ENCODE results near the gene TSACC. TPM values are rescaled to one million over a fixed set of nuclear protein-coding genes. Genes with fewer than 3 reads are reported as not detected.

TSACC gene
- total and polyA plus RNA-seq, 2 donors = 0.27 to 0.71 TPM

- no peak for DNase-seq (ENCODE audit: low read depth in 6 of 9, low spot score in 9 of 9)
- Histone ChIP-seq H3K36me3 (ENCODE audit: control insufficient read depth in 2 of 2, insufficient read depth in 2 of 2, low read length in 1 of 2) (no peaks in the 10 kb centered on the region), H3K27ac (ENCODE audit: low read depth in 1 of 2, low read length in 1 of 2) (no peak overlapping the region), H3K4me3 (ENCODE audit: low read length in 2 of 2) (no peak overlapping the region), H3K9me3 (ENCODE audit: control insufficient read depth in 2 of 2, insufficient read depth in 1 of 2, low read length in 1 of 2) (no peaks in the 10 kb centered on the region), H3K4me1 (ENCODE audit: control insufficient read depth in 2 of 2, insufficient read depth in 2 of 2, low read length in 2 of 2) (no peaks in the 10 kb centered on the region), H3K27me3 (ENCODE audit: control insufficient read depth in 2 of 2, insufficient read depth in 1 of 2, low read length in 1 of 2) (peaks cover 0 to 44% of the 10 kb centered on the region in 2 donors)
- 94% methylated on average over 6 of the region's 6 CpGs for WGBS
These were observed 40.2 kb downstream of the TSACC start for GRCh38 chr1:156378557-156378956.

GRCh38 chr1:156379420-156380165, 41.3 kb downstream of the TSACC start:
- Histone ChIP-seq H3K9me3 (ENCODE audit: control insufficient read depth in 2 of 2, insufficient read depth in 1 of 2, low read length in 1 of 2) (no peaks in the 10 kb centered on the region), H3K27ac (ENCODE audit: low read depth in 1 of 2, low read length in 1 of 2) (no peak overlapping the region), H3K4me3 (ENCODE audit: low read length in 2 of 2) (no peak overlapping the region), H3K27me3 (ENCODE audit: control insufficient read depth in 2 of 2, insufficient read depth in 1 of 2, low read length in 1 of 2) (peaks cover 0 to 43% of the 10 kb centered on the region in 2 donors), H3K36me3 (ENCODE audit: control insufficient read depth in 2 of 2, insufficient read depth in 2 of 2, low read length in 1 of 2) (no peaks in the 10 kb centered on the region), H3K4me1 (ENCODE audit: control insufficient read depth in 2 of 2, insufficient read depth in 2 of 2, low read length in 2 of 2) (no peaks in the 10 kb centered on the region)
- 81% methylated on average over 3 of the region's 3 CpGs for WGBS
- DNase-seq (ENCODE audit: low read depth in 6 of 9, low spot score in 9 of 9) = no peak

- H3K9me3 ChIP-seq (ENCODE audit: control insufficient read depth in 2 of 2, insufficient read depth in 1 of 2, low read length in 1 of 2) = no peaks in the 10 kb centered on the region
- WGBS = 89% methylated on average over 7 of the region's 7 CpGs
- no peak for DNase-seq (ENCODE audit: low read depth in 6 of 9, low spot score in 9 of 9)
These were observed 44.2 kb downstream of the TSACC start for GRCh38 chr1:156382561-156382960.

GRCh38 chr1:156383023-156383422, 44.7 kb downstream of the TSACC start:
- Histone ChIP-seq H3K4me3 (ENCODE audit: low read length in 2 of 2) (no peak overlapping the region), H3K4me1 (ENCODE audit: control insufficient read depth in 2 of 2, insufficient read depth in 2 of 2, low read length in 2 of 2) (peaks cover 0 to 5% of the 10 kb centered on the region in 2 donors), H3K27ac (ENCODE audit: low read depth in 1 of 2, low read length in 1 of 2) (no peak overlapping the region), H3K9me3 (ENCODE audit: control insufficient read depth in 2 of 2, insufficient read depth in 1 of 2, low read length in 1 of 2) (no peaks in the 10 kb centered on the region), H3K36me3 (ENCODE audit: control insufficient read depth in 2 of 2, insufficient read depth in 2 of 2, low read length in 1 of 2) (no peaks in the 10 kb centered on the region), H3K27me3 (ENCODE audit: control insufficient read depth in 2 of 2, insufficient read depth in 1 of 2, low read length in 1 of 2) (peaks cover 20 to 54% of the 10 kb centered on the region in 2 donors)
- 60% methylated on average over 9 of the region's 9 CpGs for WGBS
- peak in 8 of 9 donors; percentile 6 to 69 (median 29) for DNase-seq (ENCODE audit: low read depth in 6 of 9, low spot score in 9 of 9)

More at GRCh38 chr1:156382561-156382960, 44.2 kb downstream of the TSACC start:
- Histone ChIP-seq H3K27me3 (ENCODE audit: control insufficient read depth in 2 of 2, insufficient read depth in 1 of 2, low read length in 1 of 2) (peaks cover 16 to 52% of the 10 kb centered on the region in 2 donors), H3K4me3 (ENCODE audit: low read length in 2 of 2) (no peak overlapping the region), H3K36me3 (ENCODE audit: control insufficient read depth in 2 of 2, insufficient read depth in 2 of 2, low read length in 1 of 2) (no peaks in the 10 kb centered on the region), H3K4me1 (ENCODE audit: control insufficient read depth in 2 of 2, insufficient read depth in 2 of 2, low read length in 2 of 2) (peaks cover 0 to 5% of the 10 kb centered on the region in 2 donors), H3K27ac (ENCODE audit: low read depth in 1 of 2, low read length in 1 of 2) (no peak overlapping the region)

- H3K9me3 ChIP-seq (ENCODE audit: control insufficient read depth in 2 of 2, insufficient read depth in 1 of 2, low read length in 1 of 2) = no peaks in the 10 kb centered on the region
- no peak for DNase-seq (ENCODE audit: low read depth in 6 of 9, low spot score in 9 of 9)
- H3K36me3 ChIP-seq (ENCODE audit: control insufficient read depth in 2 of 2, insufficient read depth in 2 of 2, low read length in 1 of 2) = no peaks in the 10 kb centered on the region
- H3K4me1 ChIP-seq (ENCODE audit: control insufficient read depth in 2 of 2, insufficient read depth in 2 of 2, low read length in 2 of 2) = peaks cover 0 to 5% of the 10 kb centered on the region in 2 donors
- no peak overlapping the region for H3K4me3 ChIP-seq (ENCODE audit: low read length in 2 of 2)
- WGBS = 51% methylated on average over 3 of the region's 3 CpGs
- no peak overlapping the region for H3K27ac ChIP-seq (ENCODE audit: low read depth in 1 of 2, low read length in 1 of 2)
- peaks cover 30 to 57% of the 10 kb centered on the region in 2 donors for H3K27me3 ChIP-seq (ENCODE audit: control insufficient read depth in 2 of 2, insufficient read depth in 1 of 2, low read length in 1 of 2)
These were observed 45.7 kb downstream of the TSACC start for GRCh38 chr1:156384007-156384406.

GRCh38 chr1:156384658-156385057, 46.3 kb downstream of the TSACC start:
- 99% methylated on average over 5 of the region's 5 CpGs for WGBS
- DNase-seq (ENCODE audit: low read depth in 6 of 9, low spot score in 9 of 9) = no peak
- Histone ChIP-seq H3K36me3 (ENCODE audit: control insufficient read depth in 2 of 2, insufficient read depth in 2 of 2, low read length in 1 of 2) (no peaks in the 10 kb centered on the region), H3K9me3 (ENCODE audit: control insufficient read depth in 2 of 2, insufficient read depth in 1 of 2, low read length in 1 of 2) (no peaks in the 10 kb centered on the region), H3K27me3 (ENCODE audit: control insufficient read depth in 2 of 2, insufficient read depth in 1 of 2, low read length in 1 of 2) (peaks cover 35 to 61% of the 10 kb centered on the region in 2 donors), H3K4me3 (ENCODE audit: low read length in 2 of 2) (no peak overlapping the region), H3K27ac (ENCODE audit: low read depth in 1 of 2, low read length in 1 of 2) (no peak overlapping the region), H3K4me1 (ENCODE audit: control insufficient read depth in 2 of 2, insufficient read depth in 2 of 2, low read length in 2 of 2) (peaks cover 0 to 5% of the 10 kb centered on the region in 2 donors)

GRCh38 chr1:156385534-156386031, 47.3 kb downstream of the TSACC start:
- H3K9me3 ChIP-seq (ENCODE audit: control insufficient read depth in 2 of 2, insufficient read depth in 1 of 2, low read length in 1 of 2) = no peaks in the 10 kb centered on the region
- peaks cover 38 to 71% of the 10 kb centered on the region in 2 donors for H3K27me3 ChIP-seq (ENCODE audit: control insufficient read depth in 2 of 2, insufficient read depth in 1 of 2, low read length in 1 of 2)
- H3K4me3 ChIP-seq (ENCODE audit: low read length in 2 of 2) = no peak overlapping the region
- H3K4me1 ChIP-seq (ENCODE audit: control insufficient read depth in 2 of 2, insufficient read depth in 2 of 2, low read length in 2 of 2) = peaks cover 0 to 5% of the 10 kb centered on the region in 2 donors
- no peak overlapping the region for H3K27ac ChIP-seq (ENCODE audit: low read depth in 1 of 2, low read length in 1 of 2)
- H3K36me3 ChIP-seq (ENCODE audit: control insufficient read depth in 2 of 2, insufficient read depth in 2 of 2, low read length in 1 of 2) = no peaks in the 10 kb centered on the region
- peak; percentile 27 to 85 (median 62) for DNase-seq (ENCODE audit: low read depth in 6 of 9, low spot score in 9 of 9)
- 9% methylated on average over 9 of the region's 9 CpGs for WGBS

GRCh38 chr1:156386134-156386901, 48.0 kb downstream of the TSACC start:
- H3K27me3 ChIP-seq (ENCODE audit: control insufficient read depth in 2 of 2, insufficient read depth in 1 of 2, low read length in 1 of 2) = peaks cover 43 to 76% of the 10 kb centered on the region in 2 donors
- H3K36me3 ChIP-seq (ENCODE audit: control insufficient read depth in 2 of 2, insufficient read depth in 2 of 2, low read length in 1 of 2) = no peaks in the 10 kb centered on the region
- no peak for DNase-seq (ENCODE audit: low read depth in 6 of 9, low spot score in 9 of 9)
- peaks cover 0 to 5% of the 10 kb centered on the region in 2 donors for H3K4me1 ChIP-seq (ENCODE audit: control insufficient read depth in 2 of 2, insufficient read depth in 2 of 2, low read length in 2 of 2)
- no peak overlapping the region for H3K27ac ChIP-seq (ENCODE audit: low read depth in 1 of 2, low read length in 1 of 2)
- no peak overlapping the region for H3K4me3 ChIP-seq (ENCODE audit: low read length in 2 of 2)
- 92% methylated on average over 6 of the region's 6 CpGs for WGBS
- H3K9me3 ChIP-seq (ENCODE audit: control insufficient read depth in 2 of 2, insufficient read depth in 1 of 2, low read length in 1 of 2) = no peaks in the 10 kb centered on the region

Data from thymus (tissue), 11 donors.